Heart left ventricle (tissue), 16 donors: Measurements from ENCODE around the gene SPATA3. TPM values are rescaled to one million over a fixed set of nuclear protein-coding genes. Genes with fewer than 3 reads are reported as not detected.
A peak's percentile ranks its signal among the peaks of the same experiment; 100 is the strongest.

Source experiments
- ATAC-seq, 4 donors: fragments of 200-7000 bp; cut with Tn5 transposase; one replicate each; pipeline ENCODE4 v1.9.1; 2020 to 2022; ENCODE audit warnings: moderate library complexity in 4 of 4, mild to moderate bottlenecking in 3 of 4, moderate number of reproducible peaks in 1 of 4
- DNase-seq, 5 donors: peaks; one replicate each; pipeline ENCODE4 v3.0.0-alpha.2; 2020
- H3K27ac ChIP-seq, 12 donors: fragments of 200-600 bp; sonication (generic) in 4 of 12; one replicate each; pipeline versions ENCODE4 v1.5.0 to v1.8.0; 2016 to 2022; ENCODE audit warnings: mild to moderate bottlenecking in 2 of 12
- H3K27me3 ChIP-seq, 9 donors: fragments of 200-600 bp; sonication (generic) in 2 of 9; one replicate each; pipeline versions ENCODE4 v1.5.1 to v1.8.0; 2016 to 2022; ENCODE audit warnings: mild to moderate bottlenecking in 3 of 9
- H3K36me3 ChIP-seq, 9 donors: fragments of 200-600 bp; sonication (generic) in 2 of 9; one replicate each; pipeline versions ENCODE4 v1.5.0 to v1.8.0; 2018 to 2022; ENCODE audit warnings: mild to moderate bottlenecking in 2 of 9
- H3K4me1 ChIP-seq, 12 donors: fragments of 200-600 bp; sonication (generic) in 4 of 12; one replicate each; pipeline versions ENCODE4 v1.5.0 to v1.8.0; 2016 to 2022; ENCODE audit warnings: mild to moderate bottlenecking in 3 of 12
- H3K4me3 ChIP-seq, 12 donors: fragments of 200-600 bp; sonication (generic) in 4 of 12; one replicate each; pipeline versions ENCODE4 v1.5.0 to v1.8.0; 2017 to 2022; ENCODE audit warnings: mild to moderate bottlenecking in 9 of 12, moderate library complexity in 4 of 12
- H3K9me3 ChIP-seq, 12 donors: fragments of 200-600 bp; sonication (generic) in 4 of 12; one replicate each; pipeline versions ENCODE4 v1.5.0 to v1.8.0; 2016 to 2022; ENCODE audit warnings: mild to moderate bottlenecking in 1 of 12
- POLR2A ChIP-seq, 2 donors: fragments of 450-650 bp; IDR thresholded peaks; one replicate each; pipeline ENCODE4 v1.6.1; 2017; ENCODE audit warnings: antibody characterized with exemption in 2 of 2, mild to moderate bottlenecking in 2 of 2, moderate library complexity in 2 of 2
- WGBS, 4 donors: extraction: QIAGEN DNeasy Blood & Tissue Kit in 2 of 4; methylation state at CpG; one replicate each; pipeline versions ENCODE4 v1.1.5 to v1.1.7; 2013 to 2018; 5-methylcytosine and 5-hydroxymethylcytosine counted together
- intact Hi-C, 10 donors: fragments of 100-400 bp; cut with DNase I; formaldehyde crosslinking; loops; one replicate each; pipeline versions ENCODE4 v1.11.1 to v1.14.2; 2022
- long read RNA-seq, 3 donors: library from polyadenylated mRNA; unstranded; transcript quantifications; one replicate each; pipeline ENCODE4 v2.0.0, GENCODE V29; 2020 to 2021
- polyA plus RNA-seq, 2 donors: library from polyadenylated mRNA; stranded (reverse); fragments of 200-250 nt; gene quantifications; one replicate each; pipeline ENCODE4 v1.2.3, GENCODE V29; 2013
- total RNA-seq, 9 donors: library from RNA; depleted of rRNA in 2 of 9; stranded (reverse); fragments of >200 nt in 2 of 9; fragmentation: NEBNext Ultra II Directional in 3 of 9; extraction: Animal tissue kit (Norgen Biotek cat#: 25700) in 3 of 9; gene quantifications; one replicate each; pipeline versions ENCODE4 v1.1.0 to v1.2.4, GENCODE V29; 2016 to 2023
- TF ChIP-seq, protein P1 (sequence below), 12 donors: fragments of 200-600 bp; sonication (generic) in 4 of 12; IDR thresholded peaks; one replicate each; pipeline versions ENCODE4 v1.5.0 to v1.8.0; 2018 to 2022; ENCODE audit warnings: antibody characterized with exemption in 12 of 12, mild to moderate bottlenecking in 5 of 12
- donor health status: ischemic (EF 13 %, LVEDD 7.1; RV severe dilation, severe dysfunction).
- donor health status: healthy with polysubstance abuse.
- donor health status: DM: no; HTN: yes; CAD: no.
- donor health status: DM: no; HTN: no; CAD: no.
- donor health status: ischemic (EF 25% LVEDD 6.9; RV normal size, moderate dysfunction).
- donor health status: ischemic (EF 25% LVEDD 5.7; RV mildly dilated, moderate dysfunction).
- donor health status: healthy.
- donor health status: DM: yes; HTN: yes; CAD: no.
- donor health status: ischemic (EF 35%, LVEDD 5.7; RV mildly dilated, moderate dysfunction).
- donor health status: nonischemic (EF 11% LVEDD 7.7; RV severe dilation, severe dysfunction).
- donor health status: DM: yes; HTN: yes; CAD: no.
- donor health status: PGD.
- donor health status: ischemic (EF 29% LVEDD 5.4; RV normal size, mild dysfunction).
- donor health status: nonischemic (EF 23%, LVEDD 6.1; RV moderate dilation, normal function).

Gene SPATA3
- not detected for total RNA-seq
- not detected for polyA plus RNA-seq
- long read RNA-seq, donor 1 = 0 reads
- long read RNA-seq, donor 2 = 0 reads
- long read RNA-seq, donor 3 = 0 reads

DNA sequence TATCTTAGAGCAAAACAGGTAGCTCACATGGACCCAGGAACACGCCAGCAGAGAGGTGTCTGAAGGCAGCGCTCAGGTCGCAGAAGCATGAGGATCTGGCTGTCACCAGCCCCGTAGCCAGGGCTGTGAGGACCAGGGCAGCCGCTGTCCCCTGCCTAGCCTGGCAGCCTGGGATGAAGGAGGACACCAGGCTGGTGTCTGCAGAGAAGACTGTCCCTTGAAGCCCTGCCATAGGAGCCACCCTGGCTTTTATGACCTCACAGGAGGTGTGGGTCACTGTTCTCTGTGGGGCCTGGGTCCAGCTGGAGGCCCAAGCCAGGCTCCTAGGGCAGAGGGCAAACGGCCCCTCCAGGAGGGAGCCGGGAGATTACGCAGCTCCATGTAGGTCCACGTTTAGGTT lies at the start of gene SPATA3:
SPATA3 (plus strand) TSS at position 301 of the 400 bp plus-strand sequence. CDS start 113 bp downstream, outside the sequence.
- Histone ChIP-seq H3K27me3 (peaks cover 9 to 69% (median 33%) of the 10 kb centered on the region in 9 donors), H3K4me3 (no peak within 1 kb of the TSS), H3K27ac (no peak within 1 kb of the TSS), H3K36me3 (no peaks in the 10 kb centered on the region), H3K9me3 (no peaks in the 10 kb centered on the region), H3K4me1 (no peaks in the 10 kb centered on the region)
- TF ChIP-seq, protein P1, sequence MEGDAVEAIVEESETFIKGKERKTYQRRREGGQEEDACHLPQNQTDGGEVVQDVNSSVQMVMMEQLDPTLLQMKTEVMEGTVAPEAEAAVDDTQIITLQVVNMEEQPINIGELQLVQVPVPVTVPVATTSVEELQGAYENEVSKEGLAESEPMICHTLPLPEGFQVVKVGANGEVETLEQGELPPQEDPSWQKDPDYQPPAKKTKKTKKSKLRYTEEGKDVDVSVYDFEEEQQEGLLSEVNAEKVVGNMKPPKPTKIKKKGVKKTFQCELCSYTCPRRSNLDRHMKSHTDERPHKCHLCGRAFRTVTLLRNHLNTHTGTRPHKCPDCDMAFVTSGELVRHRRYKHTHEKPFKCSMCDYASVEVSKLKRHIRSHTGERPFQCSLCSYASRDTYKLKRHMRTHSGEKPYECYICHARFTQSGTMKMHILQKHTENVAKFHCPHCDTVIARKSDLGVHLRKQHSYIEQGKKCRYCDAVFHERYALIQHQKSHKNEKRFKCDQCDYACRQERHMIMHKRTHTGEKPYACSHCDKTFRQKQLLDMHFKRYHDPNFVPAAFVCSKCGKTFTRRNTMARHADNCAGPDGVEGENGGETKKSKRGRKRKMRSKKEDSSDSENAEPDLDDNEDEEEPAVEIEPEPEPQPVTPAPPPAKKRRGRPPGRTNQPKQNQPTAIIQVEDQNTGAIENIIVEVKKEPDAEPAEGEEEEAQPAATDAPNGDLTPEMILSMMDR (IDR thresholded peaks at IDR 0.05) = no peak
- no peak for TF ChIP-seq POLR2A (IDR thresholded peaks at IDR 0.05)
- no peak for ATAC-seq
- 82 to 91% (median 85%) methylated on average over 8 to 9 of the region's 9 CpGs for WGBS, 4 donors
- DNase-seq = no peak
- intact Hi-C loops = no loop called here

GRCh38 chr2:230946429-230947234 lies 49.3 kb upstream of the SPATA3 start:
- no peak for DNase-seq
- 88 to 91% (median 90%) methylated on average over 7 of the region's 7 CpGs for WGBS, 4 donors

GRCh38 chr2:230947235-230947576 lies 48.7 kb upstream of the SPATA3 start:
- peaks cover 0 to 9% (median 0%) of the 10 kb centered on the region in 12 donors for H3K4me1 ChIP-seq
- no peak overlapping the region for H3K27ac ChIP-seq
- TF ChIP-seq, protein P1 (IDR thresholded peaks at IDR 0.05) = no peak
- no peak for TF ChIP-seq POLR2A (IDR thresholded peaks at IDR 0.05)
- intact Hi-C loops = no loop called here
- H3K9me3 ChIP-seq = no peaks in the 10 kb centered on the region
- WGBS, 4 donors = 91 to 95% (median 92%) methylated on average over 3 of the region's 3 CpGs
- DNase-seq (no peak), ATAC-seq (no peak)
- no peak overlapping the region for H3K4me3 ChIP-seq
- H3K36me3 ChIP-seq = no peaks in the 10 kb centered on the region
- H3K27me3 ChIP-seq = no peaks in the 10 kb centered on the region

More at GRCh38 chr2:230946429-230947234, 49.3 kb upstream of the SPATA3 start:
- Histone ChIP-seq H3K36me3 (no peaks in the 10 kb centered on the region), H3K27ac (no peak overlapping the region), H3K27me3 (no peaks in the 10 kb centered on the region), H3K4me3 (no peak overlapping the region), H3K9me3 (no peaks in the 10 kb centered on the region), H3K4me1 (peaks cover 0 to 9% (median 0%) of the 10 kb centered on the region in 12 donors)
- TF ChIP-seq, protein P1 (IDR thresholded peaks at IDR 0.05) = no peak
- no peak for TF ChIP-seq POLR2A (IDR thresholded peaks at IDR 0.05)
- ATAC-seq = no peak
- intact Hi-C loops = no loop called here

GRCh38 chr2:230947908-230948365 lies 48.0 kb upstream of the SPATA3 start:
- Histone ChIP-seq H3K4me1 (peaks cover 0 to 9% (median 0%) of the 10 kb centered on the region in 12 donors), H3K4me3 (no peak overlapping the region), H3K36me3 (no peaks in the 10 kb centered on the region), H3K27ac (no peak overlapping the region), H3K9me3 (no peaks in the 10 kb centered on the region), H3K27me3 (no peaks in the 10 kb centered on the region)
- DNase-seq (no peak), ATAC-seq (peak in 2 of 4 donors; percentile 19 to 45)
- intact Hi-C loops = no loop called here
- no peak for TF ChIP-seq POLR2A (IDR thresholded peaks at IDR 0.05)
- TF ChIP-seq, protein P1 (IDR thresholded peaks at IDR 0.05) = no peak
- 67 to 89% (median 81%) methylated on average over 10 of the region's 10 CpGs for WGBS, 4 donors
